Ishikawa (cell line): ENCODE results near the gene HOXA11.

Source experiments
- CEBPB ChIP-seq: IDR thresholded peaks from 2 replicates; pipeline ENCODE4 v1.6.1; 2012
- RAD21 ChIP-seq: IDR thresholded peaks from 2 replicates; pipeline ENCODE4 v1.6.1; 2012; ENCODE audit warnings: low read depth
- TCF12 ChIP-seq: IDR thresholded peaks from 2 replicates; pipeline ENCODE4 v1.6.1; 2012; ENCODE audit warnings: low read depth
- TEAD4 ChIP-seq: IDR thresholded peaks from 2 replicates; pipeline ENCODE4 v1.6.1; 2012

- TF ChIP-seq CEBPB = no peak
- TF ChIP-seq TCF12 = no peak
- no peak for TF ChIP-seq RAD21
- no peak for TF ChIP-seq TEAD4
Observed at GRCh38 chr7:27131390-27131819, 53.6 kb downstream of the HOXA11 start.
